GM19328 (cell line): ENCODE data around the gene ABCC4.

Experiments
- ATAC-seq: cut with Tn5 transposase; IDR thresholded peaks from one replicate; pipeline ENCODE4 v1.9.1; 2021; ENCODE audit warnings: mild to moderate bottlenecking, moderate library complexity; ENCODE audit not compliant: unreplicated experiment

The ABCC4 gene

GRCh38 chr13:95261956-95262355 is 39.3 kb downstream of the ABCC4 start:
- no peak for ATAC-seq

GRCh38 chr13:95260031-95260525 is 41.2 kb downstream of the ABCC4 start:
- no peak for ATAC-seq

DNA sequence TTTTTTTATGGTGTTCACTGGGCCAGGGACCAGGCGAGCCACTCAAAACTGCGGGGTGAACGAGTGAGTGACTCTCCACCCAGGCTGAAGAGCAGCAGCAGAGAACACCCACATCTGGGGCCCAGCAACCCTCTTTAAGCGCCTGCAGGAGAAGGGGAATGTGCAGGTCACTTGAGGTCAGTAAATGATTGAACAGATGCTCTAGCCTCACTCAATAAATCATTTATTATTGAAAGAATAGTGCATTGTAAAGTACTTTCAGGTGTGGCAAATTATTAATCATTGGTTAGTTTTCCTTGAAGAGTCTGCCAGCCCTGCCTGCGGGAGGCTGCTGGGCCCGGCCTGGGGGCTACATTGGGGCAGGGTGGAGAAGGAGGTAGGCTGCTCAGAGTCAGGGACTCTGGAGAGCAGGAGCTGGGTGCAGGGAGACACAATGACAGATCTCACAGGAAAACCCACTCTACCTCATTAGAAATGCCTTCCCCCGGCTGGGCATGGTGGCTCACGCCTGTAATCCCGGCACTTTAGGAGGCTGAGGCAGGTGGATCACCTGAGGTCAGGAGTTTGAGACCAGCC is 42.5 kb downstream of the ABCC4 start:
- ATAC-seq = no peak

- no peak for ATAC-seq
These were observed 43.2 kb downstream of the ABCC4 start for GRCh38 chr13:95258098-95258497.

DNA sequence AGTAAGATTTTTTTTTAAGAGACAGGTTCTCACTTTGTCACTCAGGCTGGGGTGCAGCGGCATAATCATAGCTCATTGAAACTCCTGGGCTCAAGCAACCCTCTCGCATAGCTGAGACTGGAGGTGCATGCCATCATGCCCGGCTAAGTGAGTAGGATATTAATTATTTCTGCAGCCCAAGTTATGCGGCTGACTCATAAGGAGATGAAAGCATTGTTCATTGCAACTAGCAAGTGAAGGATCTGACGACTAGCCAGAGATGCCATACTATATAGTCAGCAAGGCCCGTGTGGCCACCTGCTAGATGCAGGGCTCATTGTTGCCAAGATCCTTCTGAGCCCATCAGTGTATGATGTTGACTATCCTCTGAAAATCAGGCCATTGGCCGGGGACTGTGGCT is 45.2 kb downstream of the ABCC4 start:
- no peak for ATAC-seq

DNA sequence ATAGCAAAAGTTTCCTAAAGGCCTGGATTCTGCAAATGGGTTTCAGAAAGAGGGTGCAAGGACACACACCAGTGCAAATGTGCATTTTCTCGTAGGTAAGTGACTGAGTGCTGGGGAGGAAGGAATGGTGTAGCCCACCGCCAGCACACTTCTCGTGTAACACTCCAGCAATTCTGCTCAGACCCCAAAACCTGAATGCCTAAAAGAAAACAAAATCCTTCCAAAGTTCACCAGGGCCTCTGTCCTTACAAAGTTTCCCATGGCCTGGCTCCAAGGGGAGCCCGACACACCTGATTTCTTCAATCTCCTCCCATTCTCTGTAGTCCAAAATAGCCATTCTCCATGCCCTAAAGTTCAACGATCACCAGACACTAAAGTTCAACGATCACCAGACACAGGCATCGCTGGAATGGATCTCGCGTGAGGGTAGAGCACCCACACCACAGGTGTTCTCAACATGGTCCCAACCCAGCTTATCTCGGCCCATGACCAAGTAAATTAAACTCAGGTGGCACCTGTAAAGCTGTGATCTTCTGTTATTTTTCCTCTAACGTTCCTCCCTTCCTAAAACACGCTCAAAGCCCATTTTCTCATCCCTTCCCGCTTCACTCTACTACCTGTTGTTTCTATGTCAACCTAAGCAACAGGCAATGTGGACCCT is 46.0 kb downstream of the ABCC4 start:
- ATAC-seq = no peak

DNA sequence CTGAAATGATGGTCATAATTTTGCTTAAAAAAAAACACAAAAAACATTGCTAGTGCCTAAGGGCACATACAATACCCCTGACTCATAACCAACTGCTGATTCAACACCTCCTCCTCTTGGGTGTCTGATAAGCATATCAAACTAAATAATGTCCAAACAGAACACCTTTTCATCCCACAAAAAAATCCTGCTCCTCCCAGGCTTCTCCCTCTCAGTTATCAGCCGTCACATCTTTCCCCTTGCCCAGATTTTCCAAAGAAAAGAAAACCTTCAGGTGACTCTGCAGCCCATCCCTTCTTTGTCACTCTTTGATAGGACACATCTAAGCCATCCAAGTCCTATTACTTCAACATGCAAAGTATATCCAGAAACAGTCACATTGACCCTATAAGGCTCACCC is 46.9 kb downstream of the ABCC4 start:
- ATAC-seq = no peak

DNA sequence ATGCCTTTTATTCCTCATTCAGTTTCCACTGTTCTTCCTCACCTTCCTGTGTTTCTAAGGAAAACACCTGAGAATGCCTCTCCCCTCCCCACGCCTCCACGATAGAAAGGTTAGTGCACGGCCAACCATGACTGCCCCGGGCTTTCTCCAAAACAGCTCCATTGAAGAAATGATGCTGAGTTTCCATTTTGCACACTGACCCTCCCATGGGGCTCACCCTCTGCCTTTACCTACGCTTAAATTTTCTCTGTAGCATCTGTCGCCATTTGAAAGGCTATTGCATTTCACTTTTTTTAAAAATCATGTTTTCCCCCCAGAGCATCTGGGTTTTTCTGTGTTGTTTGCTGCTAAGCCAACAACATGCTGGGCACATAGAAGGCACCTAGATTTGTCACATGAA is 48.2 kb downstream of the ABCC4 start:
- ATAC-seq = no peak

DNA sequence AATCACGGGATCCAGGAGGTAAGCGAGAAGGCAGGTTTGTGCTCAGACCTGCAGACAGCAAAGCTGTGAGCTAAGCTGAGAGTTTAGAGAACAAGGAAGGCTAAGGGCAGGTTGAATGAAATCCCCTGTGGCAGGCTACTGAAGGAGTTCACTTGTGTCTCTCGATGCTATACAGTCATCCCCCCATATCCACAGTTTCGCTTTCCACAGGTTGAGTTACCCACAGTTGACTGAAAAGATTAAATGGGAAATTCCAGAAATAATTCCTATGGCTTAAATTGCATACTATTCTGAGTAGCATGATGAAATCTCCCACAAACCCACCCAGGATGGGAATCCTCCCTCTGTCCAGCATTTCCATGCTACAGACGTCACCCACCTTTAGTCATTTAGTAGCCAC is 49.6 kb downstream of the ABCC4 start:
- ATAC-seq = no peak

DNA sequence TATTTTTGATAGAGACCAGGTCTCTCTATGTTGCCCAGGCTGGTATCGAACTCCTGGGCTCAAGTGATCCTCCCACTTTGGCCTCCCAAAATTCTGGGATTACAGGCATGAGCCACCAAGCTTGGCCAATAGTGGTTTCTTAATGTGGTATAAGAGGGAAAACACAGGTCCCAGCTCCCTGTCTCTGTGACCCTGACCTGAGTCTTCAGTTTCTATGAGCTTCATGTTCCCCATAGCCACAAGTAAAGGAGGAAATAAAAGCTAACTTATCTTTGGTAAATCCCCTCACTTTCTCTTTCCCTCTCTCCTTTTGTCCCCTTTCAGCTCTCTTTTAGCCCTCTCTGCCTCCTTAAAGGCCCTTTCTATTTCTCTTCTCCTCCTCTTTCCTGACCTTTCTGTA is 50.3 kb downstream of the ABCC4 start:
- ATAC-seq = no peak

- ATAC-seq = no peak
These were observed 52.3 kb downstream of the ABCC4 start for GRCh38 chr13:95248953-95249352.

DNA sequence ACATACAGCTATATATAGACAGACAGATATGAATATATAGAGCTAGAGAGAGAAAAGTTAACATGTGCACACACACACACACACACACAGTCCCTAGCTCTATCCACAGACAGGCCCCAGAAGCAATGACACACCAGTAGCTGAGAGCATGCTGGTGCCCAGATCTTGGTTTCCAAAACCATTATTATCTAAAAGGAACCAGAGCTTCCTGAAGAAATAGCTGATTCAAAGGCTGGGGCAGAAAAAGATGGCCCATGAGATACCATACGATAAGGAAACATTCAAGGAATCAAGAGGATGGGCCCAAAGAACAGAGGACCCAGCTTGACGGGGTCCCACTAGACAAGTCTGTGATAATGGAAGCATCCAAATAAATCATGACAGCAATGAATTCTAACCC is 53.4 kb downstream of the ABCC4 start:
- ATAC-seq = no peak

DNA sequence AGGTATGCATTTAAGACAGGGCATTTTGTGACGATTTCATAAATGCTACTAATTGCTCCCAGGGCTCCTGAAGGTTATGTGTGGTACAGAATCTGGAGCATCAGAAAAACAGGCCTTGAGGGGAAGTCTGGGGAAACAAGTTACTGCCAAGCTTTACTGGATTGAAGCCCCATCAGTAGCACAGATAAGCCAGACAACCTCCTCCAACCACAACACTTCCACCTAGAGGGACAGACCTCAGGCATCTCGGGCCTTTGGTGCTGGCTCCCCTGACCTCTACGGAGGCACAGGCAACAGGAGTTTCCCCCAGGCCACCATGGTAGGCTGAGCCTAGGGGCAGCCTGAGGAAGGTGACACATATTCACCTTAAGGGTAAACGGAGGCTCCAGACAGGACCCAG is 54.1 kb downstream of the ABCC4 start:
- no peak for ATAC-seq

GRCh38 chr13:95246292-95247082 is 54.8 kb downstream of the ABCC4 start:
- no peak for ATAC-seq

- ATAC-seq = no peak
These were observed 56.2 kb downstream of the ABCC4 start for GRCh38 chr13:95245071-95245470.

- no peak for ATAC-seq
These were observed 58.0 kb downstream of the ABCC4 start for GRCh38 chr13:95243207-95243606.

GRCh38 chr13:95241321-95241720 is 59.9 kb downstream of the ABCC4 start:
- ATAC-seq = no peak

GRCh38 chr13:95239283-95239682 is 62.0 kb downstream of the ABCC4 start:
- peak; percentile 44 for ATAC-seq

GRCh38 chr13:95237310-95237870 is 63.9 kb downstream of the ABCC4 start:
- ATAC-seq = no peak

DNA sequence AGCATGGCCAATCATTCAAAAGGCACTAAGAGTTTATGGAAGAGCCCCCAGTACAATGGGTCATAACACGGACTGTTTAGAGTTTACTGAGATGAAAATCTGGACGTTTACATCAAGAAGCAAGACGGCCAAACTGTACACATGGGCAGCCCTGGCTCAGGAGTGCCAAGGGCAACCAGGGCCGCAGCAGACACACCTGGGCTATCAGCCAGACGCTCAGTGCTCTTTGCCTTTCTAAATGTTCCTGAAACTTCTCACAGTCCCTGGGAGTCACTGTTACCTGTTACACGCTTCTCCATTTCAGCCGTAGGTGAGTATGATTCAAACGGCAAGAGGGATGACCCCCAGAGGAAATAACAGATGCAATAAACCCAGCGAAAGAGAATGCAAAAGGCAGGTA is 64.5 kb downstream of the ABCC4 start:
- ATAC-seq = no peak

DNA sequence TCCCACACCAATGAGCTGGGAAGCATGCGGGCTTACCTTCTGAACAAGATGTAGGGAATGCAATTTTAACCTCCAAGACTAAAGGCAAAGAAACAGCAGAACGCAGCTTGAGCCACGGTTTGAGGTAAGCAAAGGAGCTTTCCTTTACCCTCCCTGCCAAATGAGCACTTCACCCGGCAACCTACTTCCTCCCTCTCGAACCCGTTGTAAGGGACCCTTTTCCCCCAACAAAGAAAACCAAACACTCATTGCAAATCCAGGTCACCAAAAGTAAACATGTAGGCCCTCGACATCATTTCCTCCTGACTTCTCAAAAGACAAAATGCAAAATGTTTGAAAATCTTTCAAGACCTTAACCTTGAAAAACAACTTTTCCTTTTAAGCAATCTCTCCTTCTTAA is 65.3 kb downstream of the ABCC4 start:
- no peak for ATAC-seq
